ENCODE results near the gene KATNB1.

Gene KATNB1

DNA sequence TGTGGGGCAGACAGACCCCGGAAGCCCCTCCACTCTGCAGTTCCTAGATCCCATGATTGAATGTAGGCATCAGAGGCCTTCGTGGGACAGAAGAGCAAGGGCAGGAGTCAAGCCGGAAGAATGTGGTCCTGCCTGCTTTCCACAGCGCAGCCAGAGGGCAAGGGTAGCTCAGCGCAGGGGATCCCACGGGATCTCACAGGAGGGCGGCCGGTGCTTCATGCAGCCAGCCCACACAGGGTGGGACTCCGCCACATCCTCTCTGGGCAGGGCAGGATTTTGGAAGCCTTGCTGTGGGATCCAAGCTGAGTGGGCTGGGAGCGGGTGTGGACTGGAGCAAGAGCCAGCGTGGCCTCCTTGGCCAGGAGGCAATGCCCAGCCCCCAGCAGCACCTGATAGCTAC lies 13.0 kb downstream of the KATNB1 start:
- Histone ChIP-seq H3K4me3 (ENCODE audit: low read length) (no peak overlapping the region), H3K4me1 (ENCODE audit: low read length) (no peaks in the 10 kb centered on the region), H3K27ac (ENCODE audit: low read length) (no peak overlapping the region), H3F3A (ENCODE audit: insufficient read depth, low read length) (no peaks in the 10 kb centered on the region), H3K9me2 (replicated peaks; ENCODE audit: insufficient read depth, low read length) (no peaks in the 10 kb centered on the region), H3K9ac (ENCODE audit: low read length) (no peak overlapping the region), H3K9me3 (replicated peaks; ENCODE audit: insufficient read depth, low read length) (no peaks in the 10 kb centered on the region), H2AFZ (ENCODE audit: low read length) (no peak overlapping the region), H4K20me1 (ENCODE audit: insufficient read depth, low read length) (no peaks in the 10 kb centered on the region), H3K4me2 (ENCODE audit: low read depth, low read length) (no peak overlapping the region), H3K36me3 (replicated peaks; ENCODE audit: insufficient read depth, low read length) (no peaks in the 10 kb centered on the region), H3K27me3 (replicated peaks; ENCODE audit: insufficient read depth, low read length) (no peaks in the 10 kb centered on the region), H3K79me2 (ENCODE audit: low read length) (no peaks in the 10 kb centered on the region)
- TF ChIP-seq EZH2 (optimal IDR thresholded peaks at IDR 0.05; ENCODE audit: low read depth, low read length) (no peak), EZH2phosphoT487 (IDR thresholded peaks at IDR 0.05; ENCODE audit: low read length) (no peak)
- TF ChIP-seq, protein P1, sequence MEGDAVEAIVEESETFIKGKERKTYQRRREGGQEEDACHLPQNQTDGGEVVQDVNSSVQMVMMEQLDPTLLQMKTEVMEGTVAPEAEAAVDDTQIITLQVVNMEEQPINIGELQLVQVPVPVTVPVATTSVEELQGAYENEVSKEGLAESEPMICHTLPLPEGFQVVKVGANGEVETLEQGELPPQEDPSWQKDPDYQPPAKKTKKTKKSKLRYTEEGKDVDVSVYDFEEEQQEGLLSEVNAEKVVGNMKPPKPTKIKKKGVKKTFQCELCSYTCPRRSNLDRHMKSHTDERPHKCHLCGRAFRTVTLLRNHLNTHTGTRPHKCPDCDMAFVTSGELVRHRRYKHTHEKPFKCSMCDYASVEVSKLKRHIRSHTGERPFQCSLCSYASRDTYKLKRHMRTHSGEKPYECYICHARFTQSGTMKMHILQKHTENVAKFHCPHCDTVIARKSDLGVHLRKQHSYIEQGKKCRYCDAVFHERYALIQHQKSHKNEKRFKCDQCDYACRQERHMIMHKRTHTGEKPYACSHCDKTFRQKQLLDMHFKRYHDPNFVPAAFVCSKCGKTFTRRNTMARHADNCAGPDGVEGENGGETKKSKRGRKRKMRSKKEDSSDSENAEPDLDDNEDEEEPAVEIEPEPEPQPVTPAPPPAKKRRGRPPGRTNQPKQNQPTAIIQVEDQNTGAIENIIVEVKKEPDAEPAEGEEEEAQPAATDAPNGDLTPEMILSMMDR (IDR thresholded peaks at IDR 0.05; ENCODE audit: low read length) = no peak
- no peak for DNase-seq

GRCh38 chr16:57749101-57749692 lies 13.6 kb downstream of the KATNB1 start:
- H3F3A ChIP-seq (ENCODE audit: insufficient read depth, low read length) = no peaks in the 10 kb centered on the region
- no peaks in the 10 kb centered on the region for H3K36me3 ChIP-seq (replicated peaks; ENCODE audit: insufficient read depth, low read length)
- H3K4me3 ChIP-seq (ENCODE audit: low read length) = no peak overlapping the region
- H3K9me2 ChIP-seq (replicated peaks; ENCODE audit: insufficient read depth, low read length) = no peaks in the 10 kb centered on the region
- no peaks in the 10 kb centered on the region for H3K79me2 ChIP-seq (ENCODE audit: low read length)
- H3K9me3 ChIP-seq (replicated peaks; ENCODE audit: insufficient read depth, low read length) = no peaks in the 10 kb centered on the region
- TF ChIP-seq, protein P1 (IDR thresholded peaks at IDR 0.05; ENCODE audit: low read length) = no peak
- TF ChIP-seq EZH2phosphoT487 (IDR thresholded peaks at IDR 0.05; ENCODE audit: low read length) (no peak), EZH2 (optimal IDR thresholded peaks at IDR 0.05; ENCODE audit: low read depth, low read length) (no peak)
- DNase-seq = no peak
- H4K20me1 ChIP-seq (ENCODE audit: insufficient read depth, low read length) = no peaks in the 10 kb centered on the region
- H3K9ac ChIP-seq (ENCODE audit: low read length) = no peak overlapping the region
- H3K27me3 ChIP-seq (replicated peaks; ENCODE audit: insufficient read depth, low read length) = no peaks in the 10 kb centered on the region
- no peaks in the 10 kb centered on the region for H3K4me1 ChIP-seq (ENCODE audit: low read length)
- H3K4me2 ChIP-seq (ENCODE audit: low read depth, low read length) = no peak overlapping the region
- no peak overlapping the region for H3K27ac ChIP-seq (ENCODE audit: low read length)
- no peak overlapping the region for H2AFZ ChIP-seq (ENCODE audit: low read length)

GRCh38 chr16:57749856-57750452 lies 14.4 kb downstream of the KATNB1 start:
- no peak overlapping the region for H3K4me2 ChIP-seq (ENCODE audit: low read depth, low read length)
- no peaks in the 10 kb centered on the region for H3K79me2 ChIP-seq (ENCODE audit: low read length)
- no peaks in the 10 kb centered on the region for H3K9me3 ChIP-seq (replicated peaks; ENCODE audit: insufficient read depth, low read length)
- no peak overlapping the region for H2AFZ ChIP-seq (ENCODE audit: low read length)
- TF ChIP-seq EZH2 (optimal IDR thresholded peaks at IDR 0.05; ENCODE audit: low read depth, low read length) (no peak), EZH2phosphoT487 (IDR thresholded peaks at IDR 0.05; ENCODE audit: low read length) (no peak)
- TF ChIP-seq, protein P1 (IDR thresholded peaks at IDR 0.05; ENCODE audit: low read length) = no peak
- H3K9me2 ChIP-seq (replicated peaks; ENCODE audit: insufficient read depth, low read length) = no peaks in the 10 kb centered on the region
- H3K27me3 ChIP-seq (replicated peaks; ENCODE audit: insufficient read depth, low read length) = no peaks in the 10 kb centered on the region
- H3K27ac ChIP-seq (ENCODE audit: low read length) = no peak overlapping the region
- no peak for DNase-seq
- no peak overlapping the region for H3K4me3 ChIP-seq (ENCODE audit: low read length)
- H3F3A ChIP-seq (ENCODE audit: insufficient read depth, low read length) = no peaks in the 10 kb centered on the region
- H3K36me3 ChIP-seq (replicated peaks; ENCODE audit: insufficient read depth, low read length) = no peaks in the 10 kb centered on the region
- no peak overlapping the region for H3K9ac ChIP-seq (ENCODE audit: low read length)
- H3K4me1 ChIP-seq (ENCODE audit: low read length) = no peaks in the 10 kb centered on the region
- no peaks in the 10 kb centered on the region for H4K20me1 ChIP-seq (ENCODE audit: insufficient read depth, low read length)

All from MM.1S (cell line).